Measurements from ENCODE around the gene BSN. TPM values are rescaled to one million over a fixed set of nuclear protein-coding genes. Genes with fewer than 3 reads are reported as not detected.

Gene BSN
- total and polyA plus RNA-seq, 2 donors (not counting 3 experiments of a cell fraction or from before 2014, with no cell fraction given): 0.04 to 0.27 TPM

DNA sequence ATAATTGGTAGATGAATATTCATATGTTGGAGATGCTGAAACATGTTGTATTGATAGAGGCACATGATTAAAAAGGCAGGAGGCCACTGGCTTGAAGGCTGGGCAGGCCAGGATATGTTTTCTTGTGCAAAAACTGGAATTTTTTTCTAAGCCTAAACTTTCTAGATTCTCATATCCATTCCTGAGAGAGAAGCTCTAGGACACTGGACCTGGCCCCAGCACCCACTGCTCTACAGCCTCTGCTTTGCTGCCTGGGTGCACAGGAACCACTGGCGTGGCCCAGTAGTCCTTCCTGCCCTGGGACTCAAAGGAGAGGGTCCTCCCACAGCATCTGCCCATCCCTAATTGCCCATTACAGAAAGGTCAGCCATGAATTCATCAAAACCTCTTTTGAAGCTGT lies 61.8 kb downstream of the BSN start:
- no peaks in the 10 kb centered on the region for H3K9me3 ChIP-seq (replicated peaks; ENCODE audit: control insufficient read depth, insufficient read depth, low read length)
- FAIRE-seq (no peak), DNase-seq (ENCODE audit: low read depth, low spot score) (no peak)
- intact Hi-C loops (cut with micrococcal nuclease) (no loop called here), dilution Hi-C loops (cut with MboI; ENCODE audit: extremely low pct_ligation_motif_present, low sequenced_read_pairs) (no loop called here)
- no peak overlapping the region for H3K27ac ChIP-seq (ENCODE audit: insufficient read depth, low read depth, low read length)
- no peak overlapping the region for H3K4me2 ChIP-seq (ENCODE audit: insufficient read depth, low read length)
- TF ChIP-seq MYC (IDR thresholded peaks at IDR 0.05; ENCODE audit: low read depth, low read length) (no peak), GATA2 (IDR thresholded peaks at IDR 0.05; ENCODE audit: insufficient read depth, insufficient read length, low read depth, low read length) (no peak), FOS (IDR thresholded peaks at IDR 0.05; ENCODE audit: borderline replicate concordance, insufficient read depth, low read length) (no peak), EZH2 (IDR thresholded peaks at IDR 0.05; ENCODE audit: borderline replicate concordance, low read depth, low read length, severe bottlenecking) (no peak), POLR2A (IDR thresholded peaks at IDR 0.05; ENCODE audit: low read depth, low read length) (no peak), JUN (IDR thresholded peaks at IDR 0.05; ENCODE audit: borderline replicate concordance, insufficient read depth, insufficient read length, low read depth) (no peak), POLR2AphosphoS5 (IDR thresholded peaks at IDR 0.05; ENCODE audit: insufficient read depth, low read depth, low read length) (no peak)
- TF ChIP-seq, protein P1, sequence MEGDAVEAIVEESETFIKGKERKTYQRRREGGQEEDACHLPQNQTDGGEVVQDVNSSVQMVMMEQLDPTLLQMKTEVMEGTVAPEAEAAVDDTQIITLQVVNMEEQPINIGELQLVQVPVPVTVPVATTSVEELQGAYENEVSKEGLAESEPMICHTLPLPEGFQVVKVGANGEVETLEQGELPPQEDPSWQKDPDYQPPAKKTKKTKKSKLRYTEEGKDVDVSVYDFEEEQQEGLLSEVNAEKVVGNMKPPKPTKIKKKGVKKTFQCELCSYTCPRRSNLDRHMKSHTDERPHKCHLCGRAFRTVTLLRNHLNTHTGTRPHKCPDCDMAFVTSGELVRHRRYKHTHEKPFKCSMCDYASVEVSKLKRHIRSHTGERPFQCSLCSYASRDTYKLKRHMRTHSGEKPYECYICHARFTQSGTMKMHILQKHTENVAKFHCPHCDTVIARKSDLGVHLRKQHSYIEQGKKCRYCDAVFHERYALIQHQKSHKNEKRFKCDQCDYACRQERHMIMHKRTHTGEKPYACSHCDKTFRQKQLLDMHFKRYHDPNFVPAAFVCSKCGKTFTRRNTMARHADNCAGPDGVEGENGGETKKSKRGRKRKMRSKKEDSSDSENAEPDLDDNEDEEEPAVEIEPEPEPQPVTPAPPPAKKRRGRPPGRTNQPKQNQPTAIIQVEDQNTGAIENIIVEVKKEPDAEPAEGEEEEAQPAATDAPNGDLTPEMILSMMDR (IDR thresholded peaks at IDR 0.05; ENCODE audit: extremely low read depth in 1 of 2, insufficient read depth in 1 of 2, low read depth in 1 of 2, low read length in 2 of 2): no peak
- TF ChIP-seq, protein P2, sequence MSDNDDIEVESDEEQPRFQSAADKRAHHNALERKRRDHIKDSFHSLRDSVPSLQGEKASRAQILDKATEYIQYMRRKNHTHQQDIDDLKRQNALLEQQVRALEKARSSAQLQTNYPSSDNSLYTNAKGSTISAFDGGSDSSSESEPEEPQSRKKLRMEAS (IDR thresholded peaks at IDR 0.05; ENCODE audit: insufficient read depth, insufficient read length): no peak
- no peak overlapping the region for H3K4me3 ChIP-seq (replicated peaks in 1 of 3; ENCODE audit: insufficient read depth in 1 of 3, low read depth in 1 of 3, low read length in 3 of 3)
- POLR2A ChIA-PET: no interaction called here
- CTCF ChIA-PET: interaction anchor here (0.8 kb wide), 1 partner anchor 76 kb away, joined by 3 read pairs; no protein-coding TSS in a partner anchor
- no peak overlapping the region for H3K9ac ChIP-seq (replicated peaks; ENCODE audit: extremely low read depth, insufficient read depth, low read length)
- no TSS peak for BruUV-seq (replicated peaks)
- H3K4me1 ChIP-seq (ENCODE audit: control insufficient read depth, extremely low read depth, insufficient read depth, low read length): no peaks in the 10 kb centered on the region
- no peaks in the 10 kb centered on the region for H3K79me2 ChIP-seq (ENCODE audit: control insufficient read depth, insufficient read depth, low read length)
- H2AFZ ChIP-seq (ENCODE audit: low read depth, low read length): no peak overlapping the region
- peaks cover 0 to 5% of the 10 kb centered on the region in 2 experiments for H3K27me3 ChIP-seq (ENCODE audit: control insufficient read depth in 2 of 2, insufficient read depth in 2 of 2, low read length in 2 of 2)
- H4K20me1 ChIP-seq (replicated peaks; ENCODE audit: control insufficient read depth, extremely low read depth, insufficient read depth, low read length): no peaks in the 10 kb centered on the region
- no peaks in the 10 kb centered on the region for H3K36me3 ChIP-seq (ENCODE audit: control insufficient read depth in 2 of 2, extremely low read depth in 1 of 2, insufficient read depth in 2 of 2, low read length in 2 of 2)
- H3K9me1 ChIP-seq (replicated peaks; ENCODE audit: control insufficient read depth, extremely low read depth, insufficient read depth, low read length): no peaks in the 10 kb centered on the region

All from endothelial cell of umbilical vein (primary cell).